Panc1 (cell line): ENCODE measurements around the gene ZBTB45.

Source experiments
- CTCF ChIP-seq: fragments of 450-650 bp; IDR thresholded peaks from 2 replicates; pipeline ENCODE4 v1.5.1; 2017; ENCODE audit warnings: mild to moderate bottlenecking
- POLR2AphosphoS5 ChIP-seq: IDR thresholded peaks from 2 replicates; pipeline ENCODE4 v1.6.1; 2012; ENCODE audit warnings: mild to moderate bottlenecking, low read depth, low read length, moderate library complexity
- REST ChIP-seq, 2 experiments: IDR thresholded peaks; 2 replicates each; pipeline ENCODE4 v1.6.1; 2011 to 2012; ENCODE audit warnings: low read depth in 2 of 2, control low read depth in 1 of 2, low read length in 1 of 2, mild to moderate bottlenecking in 1 of 2, moderate library complexity in 1 of 2; ENCODE audit not compliant: insufficient read depth in 1 of 2
- SIN3A ChIP-seq: IDR thresholded peaks from 2 replicates; pipeline ENCODE4 v1.6.1; 2012; ENCODE audit warnings: low read depth, mild to moderate bottlenecking, low read length, moderate library complexity, borderline replicate concordance; ENCODE audit not compliant: insufficient read depth

GRCh38 chr19:58546019-58546530, 26.5 kb upstream of the ZBTB45 start:
- TF ChIP-seq CTCF (no peak), POLR2AphosphoS5 (no peak), REST (IDR thresholded peaks at IDR 0.05; ENCODE audit: insufficient read depth in 1 of 2, low read depth in 2 of 2, low read length in 1 of 2) (no peak), SIN3A (no peak)
